Small intestine (tissue), 7 donors: Measurements from ENCODE around the gene LRRC63. TPM values are rescaled to one million over a fixed set of nuclear protein-coding genes. Genes with fewer than 3 reads are reported as not detected.

Experiments
- DNase-seq, 2 donors: peaks; one replicate each; pipeline versions ENCODE4 v3.0.0 to v3.0.0-alpha.2; 2013
- FAIRE-seq: peaks from 2 replicates; lab custom pipeline; 2012; peaks lifted over from hg19 to GRCh38; lab: Jason Lieb, UNC
- H3K27ac ChIP-seq, 3 donors: one replicate each; pipeline ENCODE4 v1.5.1; 2013; ENCODE audit warnings: low read length in 2 of 3, mild to moderate bottlenecking in 2 of 3, control low read depth in 1 of 3, inconsistent platforms in 1 of 3, low read depth in 1 of 3, moderate library complexity in 1 of 3
- H3K27me3 ChIP-seq, 3 donors: one replicate each; pipeline ENCODE4 v1.6.1; 2013; ENCODE audit warnings: low read length in 3 of 3, inconsistent platforms in 1 of 3; ENCODE audit not compliant: control insufficient read depth in 3 of 3, insufficient read depth in 3 of 3
- H3K36me3 ChIP-seq, 3 donors: one replicate each; pipeline ENCODE4 v1.6.1; 2013; ENCODE audit warnings: low read length in 3 of 3, inconsistent platforms in 1 of 3, low read depth in 1 of 3, mild to moderate bottlenecking in 1 of 3, moderate library complexity in 1 of 3; ENCODE audit not compliant: control insufficient read depth in 3 of 3, insufficient read depth in 2 of 3
- H3K4me1 ChIP-seq, 3 donors: one replicate each; pipeline ENCODE4 v1.6.1; 2013; ENCODE audit warnings: low read length in 2 of 3, inconsistent platforms in 1 of 3, low read depth in 1 of 3, mild to moderate bottlenecking in 1 of 3, moderate library complexity in 1 of 3; ENCODE audit not compliant: control insufficient read depth in 3 of 3, insufficient read depth in 2 of 3
- H3K4me3 ChIP-seq, 3 donors: one replicate each; pipeline ENCODE4 v1.5.1; 2013; ENCODE audit warnings: low read length in 3 of 3, control low read depth in 1 of 3, inconsistent platforms in 1 of 3, low read depth in 1 of 3, mild to moderate bottlenecking in 1 of 3, moderate library complexity in 1 of 3
- H3K9me3 ChIP-seq, 2 donors: one replicate each; pipeline ENCODE4 v1.6.1; 2013; ENCODE audit warnings: low read depth in 1 of 2, low read length in 1 of 2; ENCODE audit not compliant: control insufficient read depth in 2 of 2, insufficient read depth in 1 of 2
- WGBS, 3 donors: extraction: QIAGEN DNeasy Blood & Tissue Kit; methylation state at CpG; one replicate each; pipeline ENCODE4 v1.1.7; 2013; 5-methylcytosine and 5-hydroxymethylcytosine counted together
- polyA plus RNA-seq, 4 donors: library from polyadenylated mRNA; stranded (reverse) in 3 of 4; unstranded in 1 of 4; fragments of 200-250 nt in 3 of 4; fragments of 120-200 nt in 1 of 4; gene quantifications; one replicate each; pipeline versions ENCODE4 v1.2.1 to v1.2.3, GENCODE V29; 2013
- donor health status: healthy with polysubstance abuse.
- donor health status: control.
- donor health status: control.
- donor health status: Bipolar disorder and iron deficiency.
- donor health status: healthy.

The LRRC63 gene
- polyA plus RNA-seq, 4 donors: 0.03 TPM; not detected in 3

DNA sequence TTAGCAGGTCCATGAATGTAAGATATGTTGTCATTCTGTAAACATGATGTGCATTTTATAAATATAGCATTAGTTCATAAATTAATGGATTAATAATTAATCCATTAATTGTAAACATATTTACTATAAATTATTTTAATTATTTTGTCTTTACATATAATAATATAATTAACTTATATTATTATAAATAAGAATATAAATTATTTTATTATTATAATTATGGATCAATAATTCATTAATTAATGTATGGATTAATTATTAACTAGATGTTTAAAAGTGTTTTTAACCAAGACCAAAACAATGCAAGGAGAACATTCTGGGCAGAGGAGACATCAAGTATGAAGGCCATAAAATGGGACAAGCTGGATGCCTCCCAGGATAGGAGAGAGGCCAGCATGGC, 103.3 kb downstream of the LRRC63 start:
- FAIRE-seq: peak; percentile 94
- DNase-seq: no peak
- no peaks in the 10 kb centered on the region for H3K36me3 ChIP-seq

DNA sequence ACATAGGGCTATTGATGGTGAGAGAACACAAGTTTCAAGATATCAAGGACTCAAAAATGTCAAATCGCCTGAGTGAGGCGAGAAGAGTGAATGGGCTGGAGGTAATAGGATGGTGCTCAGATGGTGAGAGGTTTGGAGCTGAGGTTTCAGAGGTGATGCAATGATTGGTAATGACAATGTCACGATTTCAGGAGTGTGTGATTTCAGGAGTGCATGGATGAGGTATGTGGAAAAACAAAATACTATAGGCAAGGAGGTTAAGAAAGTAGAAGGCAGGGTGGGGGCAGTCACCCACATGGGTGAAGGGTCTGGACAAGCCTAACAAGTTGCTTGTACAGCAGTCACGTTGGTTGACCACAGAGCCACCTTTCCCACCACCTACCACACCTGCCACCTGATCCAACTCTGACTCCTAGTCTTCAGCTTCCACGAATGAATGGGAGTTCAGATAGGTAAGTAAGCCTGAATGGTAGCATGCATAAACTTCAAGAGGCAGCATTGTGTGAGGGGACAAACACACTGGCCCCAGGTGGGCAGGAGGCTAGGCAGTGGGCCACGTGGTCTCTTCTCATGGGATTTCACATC, 103.9 kb downstream of the LRRC63 start:
- H3K27ac ChIP-seq: no peak overlapping the region
- DNase-seq (no peak), FAIRE-seq (no peak)
- H3K36me3 ChIP-seq: no peaks in the 10 kb centered on the region
- H3K4me3 ChIP-seq: no peak overlapping the region
- H3K27me3 ChIP-seq: no peaks in the 10 kb centered on the region
- no peaks in the 10 kb centered on the region for H3K4me1 ChIP-seq
- WGBS, 3 donors: 86 to 87% (median 86%) methylated on average over 6 of the region's 6 CpGs
- no peaks in the 10 kb centered on the region for H3K9me3 ChIP-seq

More for the DNA sequence above, 103.3 kb downstream of the LRRC63 start:
- Histone ChIP-seq H3K4me1 (no peaks in the 10 kb centered on the region), H3K9me3 (no peaks in the 10 kb centered on the region), H3K4me3 (no peak overlapping the region), H3K27ac (no peak overlapping the region), H3K27me3 (no peaks in the 10 kb centered on the region)

DNA sequence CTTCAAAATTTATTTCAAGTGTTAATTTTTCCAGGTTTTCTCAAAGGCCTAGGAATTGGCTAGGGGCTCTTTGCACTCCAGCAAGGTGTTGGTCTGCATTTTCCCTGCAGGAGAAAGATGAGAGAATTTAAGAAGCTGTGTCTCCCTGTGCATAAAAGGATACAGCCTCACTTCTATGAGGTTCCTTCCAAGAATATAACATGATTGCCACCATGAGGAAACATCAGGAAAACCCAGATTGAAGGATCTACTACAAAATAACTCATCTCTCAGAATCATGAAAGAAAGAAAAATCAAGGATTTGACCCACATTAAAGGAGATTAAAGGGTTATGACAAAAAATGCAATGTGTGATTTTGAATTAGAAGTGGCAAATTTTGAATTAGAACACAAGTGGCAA, 105.4 kb downstream of the LRRC63 start:
- H3K4me1 ChIP-seq: no peaks in the 10 kb centered on the region
- no peak for DNase-seq
- H3K9me3 ChIP-seq: no peaks in the 10 kb centered on the region
- H3K27me3 ChIP-seq: no peaks in the 10 kb centered on the region
- no peak overlapping the region for H3K4me3 ChIP-seq
- FAIRE-seq: no peak
- no peaks in the 10 kb centered on the region for H3K36me3 ChIP-seq
- no peak overlapping the region for H3K27ac ChIP-seq

DNA sequence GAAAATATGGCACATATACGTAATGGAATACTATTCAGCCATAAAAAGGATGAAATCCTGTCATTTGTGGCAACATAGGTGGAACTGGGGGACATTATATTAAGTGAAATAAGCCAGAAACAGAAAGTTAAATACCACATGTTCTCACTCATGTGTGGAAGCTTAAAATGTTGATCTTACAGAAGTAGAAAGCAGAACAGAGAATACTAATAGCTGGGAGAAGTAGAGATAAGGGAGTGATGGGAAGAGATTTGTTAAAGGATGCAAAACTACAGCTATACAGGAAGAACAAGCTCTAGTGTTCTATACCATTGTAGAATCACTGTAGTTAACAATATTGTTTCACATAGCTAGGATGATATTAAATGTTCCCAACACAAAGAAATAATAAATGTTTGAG, 107.3 kb downstream of the LRRC63 start:
- FAIRE-seq: no peak
- WGBS, 3 donors: 72 to 77% (median 76%) methylated on average over 1 of the region's 1 CpG
- Histone ChIP-seq H3K36me3 (no peaks in the 10 kb centered on the region), H3K27ac (no peak overlapping the region), H3K9me3 (no peaks in the 10 kb centered on the region), H3K4me3 (no peak overlapping the region), H3K4me1 (no peaks in the 10 kb centered on the region), H3K27me3 (no peaks in the 10 kb centered on the region)
- no peak for DNase-seq

DNA sequence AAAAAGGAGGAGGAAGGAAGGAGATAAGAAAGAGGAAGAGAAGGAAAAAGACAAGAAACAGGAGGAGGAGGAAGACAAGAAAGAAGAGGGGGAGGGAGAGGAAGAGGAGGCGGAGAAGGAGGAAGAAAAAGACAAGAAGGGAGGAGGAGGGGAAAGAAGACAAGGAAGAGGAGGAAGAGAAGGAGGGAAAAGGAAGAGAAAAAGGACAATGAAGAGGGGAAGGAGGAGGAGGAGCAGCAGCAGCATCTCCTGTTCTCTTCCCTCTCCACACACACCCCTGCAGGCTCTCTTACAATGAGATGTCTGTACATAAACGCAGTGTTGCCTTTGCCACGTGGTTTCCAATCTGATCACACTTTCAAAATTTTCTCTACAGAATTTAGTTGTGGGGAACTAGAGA, 108.7 kb downstream of the LRRC63 start:
- Histone ChIP-seq H3K9me3 (no peaks in the 10 kb centered on the region), H3K27ac (no peak overlapping the region), H3K4me3 (no peak overlapping the region), H3K36me3 (no peaks in the 10 kb centered on the region), H3K4me1 (no peaks in the 10 kb centered on the region), H3K27me3 (no peaks in the 10 kb centered on the region)
- 58 to 71% (median 61%) methylated on average over 3 of the region's 3 CpGs for WGBS, 3 donors
- FAIRE-seq (no peak), DNase-seq (no peak)

DNA sequence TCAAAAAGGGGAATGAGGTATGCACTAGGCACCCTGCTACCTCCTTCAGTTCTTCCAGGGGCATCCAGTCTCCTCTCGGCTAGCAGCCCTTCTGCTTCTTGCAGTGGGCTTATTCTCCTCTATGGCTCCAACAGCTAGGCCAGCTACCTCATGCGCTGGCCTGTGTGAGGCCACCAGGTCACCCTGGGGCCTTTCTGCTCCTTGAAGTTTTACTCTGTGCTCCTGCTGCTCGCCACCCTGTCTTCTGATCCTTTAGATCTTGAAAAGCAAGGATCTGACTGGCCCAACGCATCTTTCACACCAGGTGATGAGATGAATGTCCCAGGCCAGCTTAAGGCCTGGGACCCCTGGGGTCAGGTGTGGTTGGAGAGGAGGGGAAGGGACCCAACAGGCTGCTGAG, 109.1 kb downstream of the LRRC63 start:
- Histone ChIP-seq H3K9me3 (no peaks in the 10 kb centered on the region), H3K27me3 (no peaks in the 10 kb centered on the region), H3K36me3 (no peaks in the 10 kb centered on the region), H3K27ac (no peak overlapping the region), H3K4me1 (no peaks in the 10 kb centered on the region), H3K4me3 (no peak overlapping the region)
- FAIRE-seq (no peak), DNase-seq (no peak)
- WGBS, 3 donors: 81 to 90% (median 87%) methylated on average over 4 of the region's 4 CpGs

DNA sequence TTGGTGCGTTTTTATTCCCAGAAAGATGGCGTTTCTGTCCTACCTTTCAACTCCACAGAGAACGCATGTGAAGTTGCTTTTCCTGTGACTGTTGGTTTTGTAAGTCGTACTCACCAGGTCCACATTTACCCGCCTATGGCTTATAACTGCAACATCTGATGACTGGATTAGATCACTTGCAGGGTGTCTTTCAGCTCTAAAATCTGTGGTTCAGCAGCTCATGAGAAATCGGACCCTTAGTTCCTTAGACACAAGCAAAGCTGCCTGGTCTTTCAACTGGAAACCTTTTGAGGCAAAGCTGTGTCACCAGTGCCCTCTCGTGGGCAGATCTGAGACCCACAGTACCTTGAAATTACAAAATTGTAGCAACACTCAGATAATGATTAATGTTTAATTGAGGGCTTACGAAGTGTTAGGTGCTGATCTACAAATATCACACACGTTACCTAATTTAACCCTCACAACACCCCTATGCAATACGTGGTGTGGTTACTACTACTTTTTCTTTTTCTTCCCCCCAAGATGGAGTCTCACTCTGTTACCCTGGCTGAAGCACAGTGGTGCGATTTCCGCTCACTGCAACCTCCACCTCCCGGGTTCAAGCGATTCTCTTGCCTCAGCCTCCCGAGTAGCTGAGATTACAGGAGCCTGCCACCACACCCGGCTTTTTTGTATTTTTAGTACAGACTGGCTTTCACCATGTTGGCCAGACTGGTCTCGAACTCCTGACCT, 109.9 kb downstream of the LRRC63 start:
- no peak for FAIRE-seq
- peaks cover 0 to 2% of the 10 kb centered on the region in 2 donors for H3K9me3 ChIP-seq
- DNase-seq: peak; percentile 40 to 52
- H3K27ac ChIP-seq: no peak overlapping the region
- 55 to 59% (median 56%) methylated on average over 17 of the region's 17 CpGs for WGBS, 3 donors
- no peaks in the 10 kb centered on the region for H3K36me3 ChIP-seq
- H3K4me3 ChIP-seq: no peak overlapping the region
- H3K4me1 ChIP-seq: no peaks in the 10 kb centered on the region
- no peaks in the 10 kb centered on the region for H3K27me3 ChIP-seq

DNA sequence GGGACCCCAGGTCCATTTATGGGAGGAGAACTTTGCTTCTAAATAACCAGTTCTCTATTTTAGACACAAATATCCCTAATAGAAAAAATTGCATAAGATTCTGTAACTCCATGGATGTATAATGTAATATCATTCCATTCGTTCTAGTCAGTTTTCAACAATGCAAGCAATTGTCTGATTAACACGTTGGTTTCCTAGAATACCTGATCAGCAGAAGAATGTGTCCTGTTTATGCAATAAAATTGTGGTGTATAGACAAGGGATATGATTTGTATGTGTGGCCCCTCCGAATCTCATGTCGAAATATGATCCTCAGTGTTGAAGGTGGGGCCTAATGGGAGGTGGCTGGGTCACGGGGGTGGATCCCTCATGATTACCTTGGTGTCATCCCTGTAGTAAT, 113.2 kb downstream of the LRRC63 start:
- H3K27ac ChIP-seq: no peak overlapping the region
- DNase-seq (no peak), FAIRE-seq (no peak)
- H3K9me3 ChIP-seq: peaks cover 0 to 2% of the 10 kb centered on the region in 2 donors
- H3K4me1 ChIP-seq: no peaks in the 10 kb centered on the region
- no peak overlapping the region for H3K4me3 ChIP-seq
- WGBS, 3 donors: 77 to 80% (median 80%) methylated on average over 5 of the region's 5 CpGs
- no peaks in the 10 kb centered on the region for H3K27me3 ChIP-seq
- no peaks in the 10 kb centered on the region for H3K36me3 ChIP-seq
